Caco-2 (cell line): Measurements from ENCODE around the gene NTHL1. TPM values are rescaled to one million over a fixed set of nuclear protein-coding genes. Genes with fewer than 3 reads are reported as not detected.

ENCODE experiments used
- BruUV-seq: library from RNA; stranded (reverse); fragments of 400-500 nt; replicated peaks from 2 replicates; lab custom pipeline; 2021; lab: Mats Ljungman, UMichigan
- CTCF ChIA-PET: fragments of 300-600 bp; sonication (Branson Sonifier 250); formaldehyde crosslinking; loops from one replicate; lab custom pipeline; 2022; ENCODE audit warnings: antibody characterized with exemption; lab: Charles Lee
- POLR2A ChIA-PET: fragments of 300-600 bp; sonication (Branson Sonifier 250); formaldehyde crosslinking; loops from one replicate; lab custom pipeline; 2022; ENCODE audit warnings: antibody characterized with exemption; lab: Charles Lee
- DNase-seq, 2 experiments: peaks; one replicate each; pipeline versions ENCODE4 v3.0.0 to v3.0.0-alpha.2; 2020 to 2022
- H3K27me3 ChIP-seq: replicated peaks from 2 replicates; pipeline ENCODE4 v1.6.0; 2011; ENCODE audit warnings: low read length; ENCODE audit not compliant: control insufficient read depth, insufficient read depth
- H3K36me3 ChIP-seq: 2 replicates; pipeline ENCODE4 v1.5.1; 2011; ENCODE audit warnings: low read length; ENCODE audit not compliant: control insufficient read depth, insufficient read depth
- H3K4me1 ChIP-seq: fragments of 250-450 bp; sonication (Bioruptor Pico); 2 replicates; pipeline ENCODE4 v1.5.1; 2020; ENCODE audit warnings: mild to moderate bottlenecking
- H3K4me3 ChIP-seq: 2 replicates; pipeline ENCODE4 v1.5.1; 2011; ENCODE audit warnings: low read depth, mild to moderate bottlenecking, control low read depth, low read length
- H3K9me3 ChIP-seq: fragments of 250-450 bp; sonication (Bioruptor Pico); 2 replicates; pipeline ENCODE4 v1.5.1; 2020; ENCODE audit warnings: mild to moderate bottlenecking, moderate library complexity
- H3K27ac Mint-ChIP-seq: one replicate; pipeline ENCODE4 v1.8.0; 2022; ENCODE audit warnings: mixed read lengths; ENCODE audit not compliant: unreplicated experiment
- H3K27me3 Mint-ChIP-seq: one replicate; pipeline ENCODE4 v1.8.0; 2022; ENCODE audit warnings: mixed read lengths; ENCODE audit not compliant: insufficient read depth, unreplicated experiment
- H3K36me3 Mint-ChIP-seq: one replicate; pipeline ENCODE4 v1.8.0; 2022; ENCODE audit warnings: mild to moderate bottlenecking, mixed read lengths; ENCODE audit not compliant: insufficient read depth, unreplicated experiment
- H3K4me1 Mint-ChIP-seq: one replicate; pipeline ENCODE4 v1.8.0; 2022; ENCODE audit warnings: low read depth, mixed read lengths; ENCODE audit not compliant: unreplicated experiment
- H3K4me3 Mint-ChIP-seq: one replicate; pipeline ENCODE4 v1.8.0; 2022; ENCODE audit warnings: mild to moderate bottlenecking, moderate library complexity, mixed read lengths; ENCODE audit not compliant: unreplicated experiment
- H3K9me3 Mint-ChIP-seq: one replicate; pipeline ENCODE4 v1.8.0; 2022; ENCODE audit warnings: mixed read lengths; ENCODE audit not compliant: unreplicated experiment
- intact Hi-C: fragments of 100-400 bp; cut with micrococcal nuclease; formaldehyde crosslinking; loops from one replicate; pipeline ENCODE4 v1.10.0; 2022; ENCODE audit not compliant: unreplicated experiment
- total RNA-seq: library from RNA; stranded (reverse); gene quantifications from 2 replicates; pipeline ENCODE4 v1.2.3, GENCODE V29; 2022
- TF ChIP-seq, protein P1 (sequence below), 2 experiments: fragments of 200-600 bp in 1 of 2; IDR thresholded peaks; 1 replicate in 1 of 2; 2 replicates in 1 of 2; pipeline versions ENCODE4 v1.5.1 to v1.8.0; 2011 to 2022; ENCODE audit warnings: antibody characterized with exemption in 1 of 2, control low read depth in 1 of 2, inconsistent platforms in 1 of 2, low read depth in 1 of 2, low read length in 1 of 2, mild to moderate bottlenecking in 1 of 2, moderate library complexity in 1 of 2; ENCODE audit not compliant: insufficient read depth in 1 of 2, severe bottlenecking in 1 of 2, unreplicated experiment in 1 of 2

Gene NTHL1
- total RNA-seq, 1 experiment from 2014 or later, result 38.6 TPM

- Histone ChIP-seq H3K4me1 (no peaks in the 10 kb centered on the region), H3K4me3 (no peak overlapping the region), H3K9me3 (no peaks in the 10 kb centered on the region), H3K36me3 (no peaks in the 10 kb centered on the region), H3K27me3 (no peaks in the 10 kb centered on the region)
- TF ChIP-seq, protein P1, sequence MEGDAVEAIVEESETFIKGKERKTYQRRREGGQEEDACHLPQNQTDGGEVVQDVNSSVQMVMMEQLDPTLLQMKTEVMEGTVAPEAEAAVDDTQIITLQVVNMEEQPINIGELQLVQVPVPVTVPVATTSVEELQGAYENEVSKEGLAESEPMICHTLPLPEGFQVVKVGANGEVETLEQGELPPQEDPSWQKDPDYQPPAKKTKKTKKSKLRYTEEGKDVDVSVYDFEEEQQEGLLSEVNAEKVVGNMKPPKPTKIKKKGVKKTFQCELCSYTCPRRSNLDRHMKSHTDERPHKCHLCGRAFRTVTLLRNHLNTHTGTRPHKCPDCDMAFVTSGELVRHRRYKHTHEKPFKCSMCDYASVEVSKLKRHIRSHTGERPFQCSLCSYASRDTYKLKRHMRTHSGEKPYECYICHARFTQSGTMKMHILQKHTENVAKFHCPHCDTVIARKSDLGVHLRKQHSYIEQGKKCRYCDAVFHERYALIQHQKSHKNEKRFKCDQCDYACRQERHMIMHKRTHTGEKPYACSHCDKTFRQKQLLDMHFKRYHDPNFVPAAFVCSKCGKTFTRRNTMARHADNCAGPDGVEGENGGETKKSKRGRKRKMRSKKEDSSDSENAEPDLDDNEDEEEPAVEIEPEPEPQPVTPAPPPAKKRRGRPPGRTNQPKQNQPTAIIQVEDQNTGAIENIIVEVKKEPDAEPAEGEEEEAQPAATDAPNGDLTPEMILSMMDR (IDR thresholded peaks at IDR 0.05; ENCODE audit: insufficient read depth in 1 of 2, low read depth in 1 of 2, low read length in 1 of 2, severe bottlenecking in 1 of 2, unreplicated experiment in 1 of 2), result no peak
- H3K36me3 Mint-ChIP-seq, result peaks cover 16% of the 10 kb centered on the region
- no peaks in the 10 kb centered on the region for H3K9me3 Mint-ChIP-seq
- CTCF ChIA-PET, result interaction anchor here (1.0 to 2.4 kb wide), 2 partner anchors 33 to 34 kb away, joined by 5 to 13 read pairs; no protein-coding TSS in a partner anchor
- H3K27me3 Mint-ChIP-seq, result no peaks in the 10 kb centered on the region
- H3K4me3 Mint-ChIP-seq, result no peak overlapping the region
- H3K4me1 Mint-ChIP-seq, result no peaks in the 10 kb centered on the region
- no TSS peak for BruUV-seq
- no peak for DNase-seq
- POLR2A ChIA-PET, result no interaction called here
- H3K27ac Mint-ChIP-seq, result no peak overlapping the region
- intact Hi-C loops, result loop anchor here (2.0 kb wide), 1 partner anchor 33 kb away; no protein-coding TSS in a partner anchor
These were observed 9.8 kb upstream of the NTHL1 start for GRCh38 chr16:2057438-2057837.

DNA sequence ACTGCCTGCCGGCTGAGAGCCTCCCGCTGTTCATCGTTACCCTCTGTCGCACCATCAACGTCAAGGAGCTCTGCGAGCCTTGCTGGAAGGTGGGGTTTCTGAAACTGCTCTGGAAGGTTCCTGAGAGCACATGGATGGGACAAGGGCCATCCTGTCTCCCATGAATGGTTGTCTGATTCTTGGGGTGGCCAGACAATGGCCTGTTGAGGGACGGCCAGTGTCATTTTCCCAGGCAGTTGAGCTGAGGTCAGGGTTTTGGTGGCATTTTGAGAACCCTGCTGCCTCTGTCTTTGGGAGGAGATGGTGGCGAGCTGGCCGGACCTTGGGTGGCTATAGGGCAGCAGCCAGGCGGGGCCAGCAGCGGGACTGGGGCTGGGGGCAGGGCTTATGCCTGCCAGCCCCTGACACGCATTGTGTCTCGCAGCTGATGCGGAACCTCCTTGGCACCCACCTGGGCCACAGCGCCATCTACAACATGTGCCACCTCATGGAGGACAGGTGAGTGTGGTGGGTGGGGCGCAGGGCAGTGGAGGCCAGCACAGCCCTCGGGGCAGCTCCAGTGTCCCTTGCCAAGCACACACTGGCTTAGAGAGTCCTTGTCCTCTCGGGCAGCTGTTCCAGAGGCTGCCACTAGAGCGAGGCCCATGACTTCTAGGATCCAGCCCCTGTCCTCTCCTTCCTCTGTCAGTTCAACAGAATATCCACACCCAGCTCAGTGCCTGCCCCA is 9.2 kb upstream of the NTHL1 start:
- no peaks in the 10 kb centered on the region for H3K27me3 Mint-ChIP-seq
- CTCF ChIA-PET, result interaction anchor here (1.0 to 2.4 kb wide), 2 partner anchors 33 to 34 kb away, joined by 5 to 13 read pairs; no protein-coding TSS in a partner anchor
- H3K36me3 Mint-ChIP-seq, result peaks cover 16% of the 10 kb centered on the region
- Histone ChIP-seq H3K36me3 (no peaks in the 10 kb centered on the region), H3K9me3 (no peaks in the 10 kb centered on the region), H3K4me3 (no peak overlapping the region), H3K4me1 (no peaks in the 10 kb centered on the region), H3K27me3 (no peaks in the 10 kb centered on the region)
- peak in 1 of 2 experiments; percentile 33 for DNase-seq
- TF ChIP-seq, protein P1 (IDR thresholded peaks at IDR 0.05; ENCODE audit: insufficient read depth in 1 of 2, low read depth in 1 of 2, low read length in 1 of 2, severe bottlenecking in 1 of 2, unreplicated experiment in 1 of 2), result peak; percentile 21 to 29
- no peak overlapping the region for H3K4me3 Mint-ChIP-seq
- no peaks in the 10 kb centered on the region for H3K4me1 Mint-ChIP-seq
- no peak overlapping the region for H3K27ac Mint-ChIP-seq
- POLR2A ChIA-PET, result interaction anchor here (0.6 kb wide), 1 partner anchor 130 kb away, joined by 5 read pairs; no protein-coding TSS in a partner anchor
- no TSS peak for BruUV-seq
- H3K9me3 Mint-ChIP-seq, result no peaks in the 10 kb centered on the region
- intact Hi-C loops, result loop anchor here (1.0 to 2.0 kb wide), 2 partner anchors 34 kb away; no protein-coding TSS in a partner anchor

- H3K27me3 Mint-ChIP-seq, result no peaks in the 10 kb centered on the region
- TF ChIP-seq, protein P1 (IDR thresholded peaks at IDR 0.05; ENCODE audit: insufficient read depth in 1 of 2, low read depth in 1 of 2, low read length in 1 of 2, severe bottlenecking in 1 of 2, unreplicated experiment in 1 of 2), result peak in 1 of 2 experiments; percentile 37
- Histone ChIP-seq H3K9me3 (no peaks in the 10 kb centered on the region), H3K36me3 (no peaks in the 10 kb centered on the region), H3K4me3 (no peak overlapping the region), H3K4me1 (no peaks in the 10 kb centered on the region), H3K27me3 (no peaks in the 10 kb centered on the region)
- no peak for DNase-seq
- intact Hi-C loops, result loop anchor here (1.0 to 2.0 kb wide), 2 partner anchors 33 to 35 kb away; no protein-coding TSS in a partner anchor
- no peak overlapping the region for H3K27ac Mint-ChIP-seq
- peaks cover 16% of the 10 kb centered on the region for H3K36me3 Mint-ChIP-seq
- no peak overlapping the region for H3K4me3 Mint-ChIP-seq
- no peaks in the 10 kb centered on the region for H3K9me3 Mint-ChIP-seq
- no peaks in the 10 kb centered on the region for H3K4me1 Mint-ChIP-seq
- no TSS peak for BruUV-seq
- POLR2A ChIA-PET, result no interaction called here
- CTCF ChIA-PET, result interaction anchor here (0.9 to 2.4 kb wide), 3 partner anchors 8 to 33 kb away, joined by 3 to 13 read pairs (median 3); partner anchors contain the start of genes NTHL1 and TSC2
These were observed 8.4 kb upstream of the NTHL1 start for GRCh38 chr16:2056077-2056476.
